ENCODE data around the gene PIGK. TPM values are rescaled to one million over a fixed set of nuclear protein-coding genes. Genes with fewer than 3 reads are reported as not detected.
"Not testable (repeated sequence)": the region's sequence is repeated elsewhere in the genome, so short reads cannot be mapped to it uniquely, and the experiment has no call there.

PIGK gene
- total and polyA plus RNA-seq, 2 donors = 23.6 to 46.8 TPM

DNA sequence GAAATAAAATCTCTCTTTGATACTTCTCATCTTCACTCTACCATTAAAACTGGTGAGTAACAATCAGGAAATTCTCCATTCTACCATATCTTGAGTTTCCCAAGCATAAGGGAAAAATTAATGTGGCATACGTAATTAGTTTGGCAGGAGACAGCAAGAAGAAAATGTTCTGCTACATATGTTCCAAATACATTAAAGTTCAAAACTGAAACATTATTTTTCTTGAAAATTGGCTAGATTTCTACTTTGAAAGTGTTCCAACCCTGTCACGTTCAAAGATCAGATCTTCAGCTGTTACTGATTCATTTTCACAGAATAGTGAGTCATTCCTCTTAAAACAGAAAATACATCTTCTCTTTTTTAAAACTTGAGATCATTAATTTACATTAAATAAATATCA is 48.5 kb downstream of the PIGK start:
- Histone ChIP-seq H3K27ac (ENCODE audit: low read depth) (no peak overlapping the region), H3K4me1 (ENCODE audit: insufficient read depth) (no peaks in the 10 kb centered on the region), H3K36me3 (ENCODE audit: insufficient read depth) (no peaks in the 10 kb centered on the region), H3K4me3 (ENCODE audit: low read depth, low read length) (no peak overlapping the region)
- DNase-seq (ENCODE audit: extremely low spot score) = peak; percentile 13
- WGBS = 59% methylated on average over 2 of the region's 2 CpGs

DNA sequence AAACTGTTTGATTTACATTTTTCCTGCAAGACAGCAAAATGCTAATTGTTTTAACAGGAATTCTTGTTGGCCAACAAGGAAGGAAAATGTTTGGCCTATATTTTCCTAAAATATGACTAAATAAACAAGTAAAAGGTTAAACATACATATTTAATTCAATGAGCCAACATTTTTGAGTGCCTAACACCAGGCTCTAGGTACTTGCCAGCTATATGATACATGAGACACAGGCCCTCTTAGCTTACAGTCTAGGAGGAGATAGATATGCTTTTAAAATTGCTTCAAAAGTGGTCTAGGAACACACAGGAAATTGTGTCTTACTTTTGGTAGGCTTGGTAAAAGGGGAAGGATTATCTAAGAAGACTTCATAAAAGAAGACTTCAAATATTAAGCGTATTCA is 50.9 kb downstream of the PIGK start:
- Histone ChIP-seq H3K36me3 (ENCODE audit: insufficient read depth) (no peaks in the 10 kb centered on the region), H3K4me1 (ENCODE audit: insufficient read depth) (no peaks in the 10 kb centered on the region), H3K27ac (ENCODE audit: low read depth) (no peak overlapping the region), H3K4me3 (ENCODE audit: low read depth, low read length) (no peak overlapping the region)
- 98% methylated on average over 1 of the region's 1 CpG for WGBS
- DNase-seq (ENCODE audit: extremely low spot score) = no peak

DNA sequence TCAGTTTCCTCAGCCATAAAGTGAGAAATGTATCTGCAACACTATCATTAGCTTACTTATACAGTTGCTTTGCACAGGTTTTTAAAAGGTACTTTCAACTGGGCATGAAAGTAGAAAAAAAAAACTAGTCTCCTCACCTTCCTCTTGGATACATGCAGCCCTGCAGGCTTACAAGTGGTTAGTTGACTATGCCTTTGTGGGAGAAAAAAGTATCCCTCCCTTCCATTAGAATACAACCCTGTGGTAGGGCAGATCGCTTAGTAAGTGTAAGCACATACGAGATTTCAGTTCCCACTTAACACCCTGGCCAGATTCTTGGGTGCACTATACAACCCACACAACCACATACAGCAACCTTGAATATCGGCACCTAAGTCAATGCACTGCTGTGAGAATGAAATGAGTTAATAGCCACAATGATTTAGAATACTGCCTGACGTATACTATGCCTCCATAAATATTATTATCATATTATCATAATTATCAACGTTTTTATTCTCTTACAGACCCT is 54.7 kb downstream of the PIGK start:
- H3K4me3 ChIP-seq (ENCODE audit: low read depth, low read length) = no peak overlapping the region
- DNase-seq (ENCODE audit: extremely low spot score) = no peak
- peaks cover 2% of the 10 kb centered on the region for H3K36me3 ChIP-seq (ENCODE audit: insufficient read depth)
- H3K27ac ChIP-seq (ENCODE audit: low read depth) = no peak overlapping the region
- no peaks in the 10 kb centered on the region for H3K4me1 ChIP-seq (ENCODE audit: insufficient read depth)
- 86% methylated on average over 5 of the region's 5 CpGs for WGBS

DNA sequence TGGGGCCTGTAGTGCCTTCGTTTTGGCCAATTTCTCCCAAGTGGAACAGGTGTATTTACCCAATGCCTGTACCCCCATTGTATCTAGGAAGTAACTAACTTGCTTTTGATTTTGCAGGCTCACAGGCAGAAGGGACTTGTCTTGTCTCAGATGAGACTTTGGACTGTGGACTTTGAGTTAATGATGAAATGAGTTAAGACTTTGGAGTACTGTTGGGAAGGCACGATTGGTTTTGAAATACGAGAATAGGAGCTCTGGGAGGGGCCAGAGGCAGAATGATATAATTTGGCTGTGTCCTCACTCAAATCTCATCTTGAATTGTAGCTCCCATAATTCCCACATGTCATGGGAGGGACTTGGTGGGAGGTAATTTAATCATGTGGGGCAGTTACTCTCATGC is 59.5 kb downstream of the PIGK start:
- not testable (repeated sequence) for H3K4me3 ChIP-seq (ENCODE audit: low read depth, low read length); H3K27ac ChIP-seq (ENCODE audit: low read depth); H3K4me1 ChIP-seq (ENCODE audit: insufficient read depth); H3K36me3 ChIP-seq (ENCODE audit: insufficient read depth); DNase-seq (ENCODE audit: extremely low spot score)
- 92% methylated on average over 3 of the region's 3 CpGs for WGBS

DNA sequence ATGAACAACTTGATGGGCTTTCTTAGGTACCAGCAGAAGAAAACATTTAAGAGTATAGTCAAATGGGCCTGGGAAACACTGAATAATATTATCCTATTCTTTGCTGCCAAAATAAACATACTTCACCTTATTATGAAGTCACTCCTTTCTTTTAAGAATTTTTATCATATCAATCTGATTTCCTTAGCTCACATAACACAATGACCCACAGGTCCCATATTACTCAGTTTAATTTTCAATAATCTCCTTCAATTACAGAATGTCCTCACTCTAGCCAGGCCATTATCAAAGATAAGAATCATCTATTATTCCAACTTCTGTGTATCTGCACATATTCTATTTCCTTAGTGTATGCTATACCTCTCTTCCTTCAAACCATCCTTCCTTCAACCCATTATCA is 63.0 kb downstream of the PIGK start:
- H3K36me3 ChIP-seq (ENCODE audit: insufficient read depth) = no peaks in the 10 kb centered on the region
- no peak overlapping the region for H3K27ac ChIP-seq (ENCODE audit: low read depth)
- H3K4me1 ChIP-seq (ENCODE audit: insufficient read depth) = no peaks in the 10 kb centered on the region
- no peak overlapping the region for H3K4me3 ChIP-seq (ENCODE audit: low read depth, low read length)
- DNase-seq (ENCODE audit: extremely low spot score) = no peak

DNA sequence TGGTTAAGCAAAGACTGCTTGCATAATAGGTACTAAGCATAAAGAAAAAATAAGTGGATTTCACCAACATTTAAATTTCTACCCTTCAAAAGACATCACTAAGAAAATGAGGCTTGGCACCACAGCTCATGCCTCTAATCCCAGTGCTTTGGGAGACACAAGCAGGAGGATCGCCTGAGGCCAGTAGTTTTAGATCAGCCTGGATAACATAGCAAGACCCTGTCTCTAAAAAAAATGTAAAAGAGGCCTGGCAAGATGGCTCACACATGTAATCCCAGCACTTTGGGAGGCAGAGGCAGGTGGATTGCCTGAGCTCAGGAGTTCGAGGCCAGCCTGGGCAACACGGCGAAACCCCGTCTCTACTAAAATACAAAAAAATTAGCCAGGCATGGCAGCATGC is 73.0 kb downstream of the PIGK start:
- Histone ChIP-seq H3K4me1 (ENCODE audit: insufficient read depth) (no peaks in the 10 kb centered on the region), H3K4me3 (ENCODE audit: low read depth, low read length) (no peak overlapping the region), H3K36me3 (ENCODE audit: insufficient read depth) (no peaks in the 10 kb centered on the region), H3K27ac (ENCODE audit: low read depth) (no peak overlapping the region)
- WGBS = 94% methylated on average over 5 of the region's 5 CpGs
- DNase-seq (ENCODE audit: extremely low spot score) = no peak

DNA sequence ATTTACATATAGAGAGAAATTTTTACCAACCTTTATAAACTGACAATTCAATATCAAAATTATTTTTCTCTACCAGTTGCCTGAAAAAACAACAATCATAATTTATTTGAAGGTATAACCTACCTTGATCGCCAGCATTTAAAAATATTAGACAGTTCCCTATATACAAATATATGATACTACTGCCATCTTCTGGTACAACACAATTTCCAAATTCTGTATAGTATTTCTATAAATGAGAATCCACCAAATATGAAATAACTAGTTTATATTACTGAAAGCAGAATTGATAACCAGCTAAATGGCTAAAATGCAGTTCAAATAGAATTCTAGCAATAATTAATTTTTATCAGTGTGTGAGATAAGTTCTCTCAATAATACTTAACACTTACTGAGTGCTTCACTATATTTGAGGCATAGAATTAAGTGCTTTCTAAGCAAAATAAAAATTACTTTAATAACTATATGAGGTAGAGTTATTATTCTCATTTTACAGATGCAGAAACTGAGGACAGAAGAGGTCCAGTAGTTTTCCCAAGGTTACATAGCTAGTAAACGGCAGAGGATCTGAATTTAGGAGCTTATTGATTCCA is 75.6 kb downstream of the PIGK start:
- H3K27ac ChIP-seq (ENCODE audit: low read depth) = no peak overlapping the region
- no peaks in the 10 kb centered on the region for H3K36me3 ChIP-seq (ENCODE audit: insufficient read depth)
- DNase-seq (ENCODE audit: extremely low spot score) = no peak
- H3K4me1 ChIP-seq (ENCODE audit: insufficient read depth) = no peaks in the 10 kb centered on the region
- WGBS = 62% methylated on average over 2 of the region's 2 CpGs
- H3K4me3 ChIP-seq (ENCODE audit: low read depth, low read length) = no peak overlapping the region

DNA sequence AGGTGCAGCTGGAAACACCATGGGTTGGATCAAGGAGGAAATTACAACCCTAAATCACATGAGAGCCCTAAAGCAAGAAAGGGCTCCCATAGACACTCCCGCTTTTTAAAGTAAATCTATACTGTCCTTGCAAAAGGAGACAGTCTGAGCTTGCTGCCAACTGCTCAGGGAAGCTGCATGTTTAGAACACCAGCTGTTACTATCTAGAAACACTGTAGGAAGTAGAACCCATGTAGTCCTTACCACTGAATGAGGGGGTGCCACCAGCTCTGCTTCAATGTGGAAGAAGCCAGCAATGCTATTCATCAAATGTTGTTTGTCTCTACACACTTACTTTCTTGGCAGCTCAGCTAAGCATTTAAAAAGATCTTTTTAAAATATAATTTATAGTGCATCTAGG is 79.8 kb downstream of the PIGK start:
- no peak for DNase-seq (ENCODE audit: extremely low spot score)
- Histone ChIP-seq H3K36me3 (ENCODE audit: insufficient read depth) (no peaks in the 10 kb centered on the region), H3K4me3 (ENCODE audit: low read depth, low read length) (no peak overlapping the region), H3K4me1 (ENCODE audit: insufficient read depth) (no peaks in the 10 kb centered on the region), H3K27ac (ENCODE audit: low read depth) (no peak overlapping the region)
- 96% methylated on average over 1 of the region's 1 CpG for whole genome bisulfite sequencing

DNA sequence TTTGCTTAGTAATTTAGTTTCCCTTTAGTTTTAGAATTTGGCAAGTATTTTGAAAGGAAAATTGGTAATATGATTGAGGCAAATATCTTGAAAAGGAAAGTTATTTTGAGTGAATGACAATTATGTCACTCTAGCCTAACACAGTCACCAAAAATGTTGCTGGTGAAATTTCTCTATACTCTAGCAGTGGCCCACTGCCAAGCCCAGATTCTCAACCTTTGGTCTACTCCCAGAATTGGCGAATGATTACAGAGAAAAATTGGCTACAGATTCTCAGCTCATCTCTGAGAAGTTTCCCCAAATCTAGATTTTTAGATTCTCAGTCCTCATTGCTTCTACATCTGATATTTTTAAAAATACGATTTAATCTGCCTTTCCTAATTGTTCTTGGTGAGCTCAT is 84.9 kb downstream of the PIGK start:
- no peak overlapping the region for H3K27ac ChIP-seq (ENCODE audit: low read depth)
- no peak overlapping the region for H3K4me3 ChIP-seq (ENCODE audit: low read depth, low read length)
- H3K36me3 ChIP-seq (ENCODE audit: insufficient read depth) = no peaks in the 10 kb centered on the region
- no peak for DNase-seq (ENCODE audit: extremely low spot score)
- no peaks in the 10 kb centered on the region for H3K4me1 ChIP-seq (ENCODE audit: insufficient read depth)
- WGBS = 73% methylated on average over 2 of the region's 2 CpGs

DNA sequence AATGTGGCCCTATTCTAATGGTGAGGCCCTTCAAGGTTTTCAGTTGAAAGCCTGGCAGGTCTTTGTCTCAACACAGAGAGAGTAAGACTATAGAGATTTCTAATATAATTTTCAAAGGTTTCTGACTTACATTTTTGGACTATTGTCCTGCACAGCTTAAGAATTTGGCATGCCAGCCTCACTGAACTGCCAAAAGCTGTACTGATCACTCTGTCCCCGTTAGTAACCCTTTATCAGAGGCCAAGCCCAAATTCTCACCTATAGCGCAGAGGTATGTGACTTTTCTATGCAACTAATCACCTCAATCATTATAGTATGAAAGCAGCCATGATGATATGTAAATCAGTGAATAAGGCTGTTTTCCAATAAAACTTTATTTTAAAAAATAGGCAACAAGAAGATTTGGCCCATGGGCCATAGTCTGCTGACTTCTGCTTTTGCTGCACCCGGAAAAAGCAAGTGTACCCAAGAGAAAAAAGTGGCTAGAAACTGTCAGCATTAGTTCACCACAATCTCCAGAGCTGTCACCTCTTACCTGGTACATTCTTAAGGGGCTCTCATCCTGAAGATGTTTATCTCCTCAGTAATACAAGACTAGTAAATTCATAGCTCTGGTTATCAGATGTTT is 85.4 kb downstream of the PIGK start:
- 87% methylated on average over 3 of the region's 3 CpGs for WGBS
- no peaks in the 10 kb centered on the region for H3K36me3 ChIP-seq (ENCODE audit: insufficient read depth)

DNA sequence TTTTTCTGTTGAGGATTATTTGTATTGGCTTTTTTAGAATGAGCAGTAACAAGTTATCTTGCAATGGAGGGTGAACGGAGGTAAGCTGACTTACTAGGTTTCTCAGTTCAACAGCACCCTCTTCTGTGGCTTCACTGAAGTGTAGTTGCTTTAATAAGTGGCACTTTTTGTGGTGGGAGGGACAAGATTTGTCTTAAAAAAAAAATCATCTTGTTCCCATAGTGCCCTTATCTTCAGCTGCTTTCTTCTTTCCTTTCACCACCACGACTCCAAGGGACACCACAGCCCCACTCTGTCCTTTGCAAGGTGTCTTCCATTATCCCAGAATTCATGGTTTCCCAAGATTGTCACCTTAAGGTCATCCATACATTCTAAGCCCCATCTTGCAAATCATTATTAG is 92.9 kb downstream of the PIGK start:
- peak; percentile 21 for DNase-seq (ENCODE audit: extremely low spot score)
- 15% methylated on average over 2 of the region's 2 CpGs for WGBS
- Histone ChIP-seq H3K4me1 (ENCODE audit: insufficient read depth) (no peaks in the 10 kb centered on the region), H3K36me3 (ENCODE audit: insufficient read depth) (no peaks in the 10 kb centered on the region), H3K27ac (ENCODE audit: low read depth) (no peak overlapping the region), H3K4me3 (ENCODE audit: low read depth, low read length) (no peak overlapping the region)

More for the DNA sequence above, 85.4 kb downstream of the PIGK start:
- DNase-seq (ENCODE audit: extremely low spot score) = no peak
- Histone ChIP-seq H3K4me1 (ENCODE audit: insufficient read depth) (no peaks in the 10 kb centered on the region), H3K27ac (ENCODE audit: low read depth) (no peak overlapping the region), H3K4me3 (ENCODE audit: low read depth, low read length) (no peak overlapping the region)

DNA sequence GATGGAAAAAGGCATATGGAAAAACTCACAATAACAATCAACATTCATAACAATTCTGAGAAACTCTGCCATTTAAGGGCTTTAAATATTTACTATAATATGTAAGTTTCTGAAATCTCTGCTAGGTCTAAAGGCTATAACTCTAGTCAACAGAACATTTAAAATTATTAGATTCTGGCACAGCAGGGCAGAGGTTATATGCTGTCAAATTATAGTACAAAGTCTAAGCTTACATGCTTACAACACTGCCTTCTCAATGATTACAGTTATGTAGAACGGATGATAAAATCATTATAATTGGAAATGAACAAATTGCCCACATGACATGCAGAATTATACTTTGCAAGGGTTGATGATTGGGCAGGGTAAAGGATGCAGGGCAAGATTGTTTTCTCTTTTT is 97.7 kb downstream of the PIGK start:
- Histone ChIP-seq H3K4me1 (ENCODE audit: insufficient read depth) (no peaks in the 10 kb centered on the region), H3K36me3 (ENCODE audit: insufficient read depth) (no peaks in the 10 kb centered on the region), H3K4me3 (ENCODE audit: low read depth, low read length) (no peak overlapping the region), H3K27ac (ENCODE audit: low read depth) (no peak overlapping the region)
- no peak for DNase-seq (ENCODE audit: extremely low spot score)
- WGBS = 95% methylated on average over 1 of the region's 1 CpG

DNA sequence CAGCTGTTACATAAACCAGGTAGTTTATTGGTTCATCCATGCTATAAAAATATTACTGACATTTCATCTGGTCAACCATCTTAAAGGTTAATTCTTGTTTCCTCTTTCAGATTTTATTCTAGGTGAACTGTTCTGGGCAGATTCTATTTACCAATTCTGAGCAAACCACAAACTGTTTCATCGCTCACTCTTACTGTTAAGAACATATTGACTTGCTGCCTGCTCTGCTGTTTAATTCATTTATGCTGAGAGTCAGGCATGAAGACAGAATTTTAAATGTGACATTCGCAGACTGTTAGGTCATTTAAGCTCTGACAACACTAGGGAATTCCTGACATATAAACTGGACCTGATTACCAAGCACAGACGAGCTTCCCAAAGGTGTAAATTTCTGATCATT is 98.3 kb downstream of the PIGK start:
- no peaks in the 10 kb centered on the region for H3K4me1 ChIP-seq (ENCODE audit: insufficient read depth)
- no peak overlapping the region for H3K4me3 ChIP-seq (ENCODE audit: low read depth, low read length)
- H3K27ac ChIP-seq (ENCODE audit: low read depth) = no peak overlapping the region
- 92% methylated on average over 3 of the region's 3 CpGs for WGBS
- no peak for DNase-seq (ENCODE audit: extremely low spot score)
- no peaks in the 10 kb centered on the region for H3K36me3 ChIP-seq (ENCODE audit: insufficient read depth)

DNA sequence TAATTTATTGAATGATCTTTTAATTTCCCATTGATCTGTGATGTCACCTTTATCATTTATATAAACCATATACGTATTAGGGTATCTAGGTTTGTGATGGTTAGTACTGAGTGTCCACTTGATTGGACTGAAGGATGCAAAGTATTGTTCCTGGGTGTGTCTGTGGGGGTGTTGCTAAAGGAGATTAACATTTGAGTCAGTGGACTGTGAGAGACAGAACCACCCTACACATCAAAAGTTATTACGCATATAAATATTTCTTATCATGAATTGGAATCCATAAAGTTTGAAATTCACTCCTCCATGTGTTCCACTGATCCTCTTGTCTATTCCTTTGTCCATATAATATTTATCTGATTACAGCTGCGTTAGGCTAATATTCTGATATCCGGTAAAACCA is 100.5 kb downstream of the PIGK start:
- H3K27ac ChIP-seq (ENCODE audit: low read depth) = no peak overlapping the region
- no peak overlapping the region for H3K4me3 ChIP-seq (ENCODE audit: low read depth, low read length)
- no peaks in the 10 kb centered on the region for H3K36me3 ChIP-seq (ENCODE audit: insufficient read depth)
- no peaks in the 10 kb centered on the region for H3K4me1 ChIP-seq (ENCODE audit: insufficient read depth)
- 96% methylated on average over 4 of the region's 4 CpGs for WGBS
- no peak for DNase-seq (ENCODE audit: extremely low spot score)
